ENCODE results near the gene ADPGK. TPM values are rescaled to one million over a fixed set of nuclear protein-coding genes. Genes with fewer than 3 reads are reported as not detected.
A peak's percentile ranks its signal among the peaks of the same experiment; 100 is the strongest.

ADPGK gene
- total and polyA plus RNA-seq, 8 donors, result 54.8 to 89.6 (median 75.0) TPM

DNA sequence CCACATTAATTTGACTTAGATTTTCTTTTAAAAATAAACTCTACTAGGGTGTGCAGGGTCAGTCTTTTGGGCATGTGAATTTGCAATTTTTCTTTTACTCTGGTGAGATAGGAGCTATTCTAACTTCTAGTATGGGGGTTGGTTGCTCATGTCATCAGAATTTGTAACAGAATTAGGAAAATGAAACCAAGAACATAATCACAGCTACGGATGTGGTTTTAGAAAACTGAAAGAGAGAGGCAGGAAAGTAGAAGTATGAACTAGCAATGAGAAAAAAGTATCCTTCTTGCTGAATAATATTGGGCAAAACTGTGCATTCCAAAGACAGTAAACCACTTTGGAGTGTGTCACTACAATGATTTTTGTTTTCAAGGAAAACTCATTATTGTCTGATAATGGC, 43.3 kb downstream of the ADPGK start:
- DNase-seq (no peak), ATAC-seq (no peak)
- H3K27me3 ChIP-seq, result no peaks in the 10 kb centered on the region
- H3K4me1 ChIP-seq, result no peaks in the 10 kb centered on the region
- no peak overlapping the region for H3K4me3 ChIP-seq
- no peaks in the 10 kb centered on the region for H3K9me3 ChIP-seq
- TF ChIP-seq, protein P1, sequence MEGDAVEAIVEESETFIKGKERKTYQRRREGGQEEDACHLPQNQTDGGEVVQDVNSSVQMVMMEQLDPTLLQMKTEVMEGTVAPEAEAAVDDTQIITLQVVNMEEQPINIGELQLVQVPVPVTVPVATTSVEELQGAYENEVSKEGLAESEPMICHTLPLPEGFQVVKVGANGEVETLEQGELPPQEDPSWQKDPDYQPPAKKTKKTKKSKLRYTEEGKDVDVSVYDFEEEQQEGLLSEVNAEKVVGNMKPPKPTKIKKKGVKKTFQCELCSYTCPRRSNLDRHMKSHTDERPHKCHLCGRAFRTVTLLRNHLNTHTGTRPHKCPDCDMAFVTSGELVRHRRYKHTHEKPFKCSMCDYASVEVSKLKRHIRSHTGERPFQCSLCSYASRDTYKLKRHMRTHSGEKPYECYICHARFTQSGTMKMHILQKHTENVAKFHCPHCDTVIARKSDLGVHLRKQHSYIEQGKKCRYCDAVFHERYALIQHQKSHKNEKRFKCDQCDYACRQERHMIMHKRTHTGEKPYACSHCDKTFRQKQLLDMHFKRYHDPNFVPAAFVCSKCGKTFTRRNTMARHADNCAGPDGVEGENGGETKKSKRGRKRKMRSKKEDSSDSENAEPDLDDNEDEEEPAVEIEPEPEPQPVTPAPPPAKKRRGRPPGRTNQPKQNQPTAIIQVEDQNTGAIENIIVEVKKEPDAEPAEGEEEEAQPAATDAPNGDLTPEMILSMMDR (IDR thresholded peaks at IDR 0.05), result no peak
- intact Hi-C loops (cut with DNase I), result no loop called here
- peak overlapping the region in 1 of 2 donors; percentile 6 for H3K27ac ChIP-seq
- H3K36me3 ChIP-seq, result peaks cover 0 to 63% of the 10 kb centered on the region in 2 donors

GRCh38 chr15:72737723-72738122, 45.8 kb downstream of the ADPGK start:
- H3K4me1 ChIP-seq, result no peaks in the 10 kb centered on the region
- no peak overlapping the region for H3K4me3 ChIP-seq
- H3K27me3 ChIP-seq, result no peaks in the 10 kb centered on the region
- H3K36me3 ChIP-seq, result peaks cover 0 to 71% of the 10 kb centered on the region in 2 donors
- ATAC-seq (no peak), DNase-seq (no peak)
- no peak overlapping the region for H3K27ac ChIP-seq
- H3K9me3 ChIP-seq, result no peaks in the 10 kb centered on the region
- TF ChIP-seq, protein P1 (IDR thresholded peaks at IDR 0.05), result no peak
- intact Hi-C loops (cut with DNase I), result no loop called here

GRCh38 chr15:72737061-72737460, 46.5 kb downstream of the ADPGK start:
- ATAC-seq (no peak), DNase-seq (no peak)
- TF ChIP-seq, protein P1 (IDR thresholded peaks at IDR 0.05), result no peak
- no peaks in the 10 kb centered on the region for H3K9me3 ChIP-seq
- H3K27ac ChIP-seq, result no peak overlapping the region
- H3K4me1 ChIP-seq, result no peaks in the 10 kb centered on the region
- intact Hi-C loops (cut with DNase I), result no loop called here
- H3K27me3 ChIP-seq, result no peaks in the 10 kb centered on the region
- no peak overlapping the region for H3K4me3 ChIP-seq
- H3K36me3 ChIP-seq, result peaks cover 0 to 76% of the 10 kb centered on the region in 2 donors

DNA sequence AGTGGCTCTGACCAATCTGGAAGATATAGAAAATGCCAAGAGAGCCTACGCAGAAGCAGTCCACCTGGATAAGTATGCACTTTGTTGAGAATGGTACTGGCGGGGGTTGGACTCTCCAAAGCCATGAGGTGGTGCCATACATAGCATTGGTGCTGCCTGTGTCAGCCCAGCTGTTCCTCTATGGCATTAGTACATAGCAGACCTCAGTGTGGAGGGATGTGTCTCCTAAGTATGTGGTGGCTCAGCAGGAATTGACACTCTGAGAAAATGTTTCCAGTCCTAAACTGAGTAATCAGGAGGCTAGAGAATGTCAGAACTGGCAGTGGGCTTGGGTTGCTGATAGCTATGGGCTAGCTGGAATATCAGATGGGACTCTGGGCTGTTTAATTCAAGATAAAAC, 48.4 kb downstream of the ADPGK start:
- no peak for DNase-seq
- no peaks in the 10 kb centered on the region for H3K9me3 ChIP-seq
- no peak overlapping the region for H3K4me3 ChIP-seq
- no peaks in the 10 kb centered on the region for H3K4me1 ChIP-seq
- no peaks in the 10 kb centered on the region for H3K27me3 ChIP-seq
- no peak for ATAC-seq
- TF ChIP-seq, protein P1 (IDR thresholded peaks at IDR 0.05), result no peak
- no peak overlapping the region for H3K27ac ChIP-seq
- intact Hi-C loops (cut with DNase I), result no loop called here
- peaks cover 0 to 71% of the 10 kb centered on the region in 2 donors for H3K36me3 ChIP-seq

GRCh38 chr15:72733941-72734738, 49.4 kb downstream of the ADPGK start:
- H3K27ac ChIP-seq, result no peak overlapping the region
- intact Hi-C loops (cut with DNase I), result no loop called here
- no peak overlapping the region for H3K4me3 ChIP-seq
- ATAC-seq (no peak), DNase-seq (no peak)
- TF ChIP-seq, protein P1 (IDR thresholded peaks at IDR 0.05), result no peak
- no peaks in the 10 kb centered on the region for H3K4me1 ChIP-seq
- H3K36me3 ChIP-seq, result peaks cover 0 to 62% of the 10 kb centered on the region in 2 donors
- no peaks in the 10 kb centered on the region for H3K27me3 ChIP-seq
- H3K9me3 ChIP-seq, result no peaks in the 10 kb centered on the region
